ENCODE measurements around the gene F7. TPM values are rescaled to one million over a fixed set of nuclear protein-coding genes. Genes with fewer than 3 reads are reported as not detected.

Gene F7
- total and polyA plus RNA-seq, 4 donors: 0.04 to 0.26 (median 0.14) TPM

DNA sequence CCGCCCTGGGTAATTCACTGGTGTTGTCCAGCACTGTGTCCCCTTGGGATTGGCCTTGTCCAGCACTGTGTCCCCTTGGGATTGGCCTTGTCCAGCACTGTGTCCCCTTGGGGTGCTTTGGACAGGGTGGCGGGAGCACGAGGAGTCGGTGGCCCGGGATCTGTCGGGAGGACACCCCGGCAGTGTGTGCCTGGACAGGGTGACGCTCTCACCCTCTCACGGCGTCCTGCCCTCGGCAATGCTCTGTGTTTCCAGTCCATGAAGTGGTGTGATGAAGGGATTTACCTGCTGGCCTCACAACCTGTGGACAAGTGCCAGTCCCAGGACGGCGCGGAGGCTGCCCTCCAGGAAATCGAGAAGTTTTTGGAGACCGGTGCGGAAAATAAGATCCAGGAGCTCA is 29.9 kb upstream of the F7 start:
- H3K36me3 ChIP-seq (ENCODE audit: control insufficient read depth in 4 of 4, insufficient read depth in 4 of 4, low read length in 4 of 4): peaks cover 0 to 30% (median 1%) of the 10 kb centered on the region in 4 donors
- H3K4me3 ChIP-seq: no peak overlapping the region
- H3K4me1 ChIP-seq (ENCODE audit: control insufficient read depth in 5 of 5, insufficient read depth in 5 of 5, low read length in 5 of 5): peaks cover 0 to 5% (median 2%) of the 10 kb centered on the region in 5 donors
- 96 to 97% methylated on average over 17 of the region's 17 CpGs for WGBS, 2 donors
- TF ChIP-seq, protein P1, sequence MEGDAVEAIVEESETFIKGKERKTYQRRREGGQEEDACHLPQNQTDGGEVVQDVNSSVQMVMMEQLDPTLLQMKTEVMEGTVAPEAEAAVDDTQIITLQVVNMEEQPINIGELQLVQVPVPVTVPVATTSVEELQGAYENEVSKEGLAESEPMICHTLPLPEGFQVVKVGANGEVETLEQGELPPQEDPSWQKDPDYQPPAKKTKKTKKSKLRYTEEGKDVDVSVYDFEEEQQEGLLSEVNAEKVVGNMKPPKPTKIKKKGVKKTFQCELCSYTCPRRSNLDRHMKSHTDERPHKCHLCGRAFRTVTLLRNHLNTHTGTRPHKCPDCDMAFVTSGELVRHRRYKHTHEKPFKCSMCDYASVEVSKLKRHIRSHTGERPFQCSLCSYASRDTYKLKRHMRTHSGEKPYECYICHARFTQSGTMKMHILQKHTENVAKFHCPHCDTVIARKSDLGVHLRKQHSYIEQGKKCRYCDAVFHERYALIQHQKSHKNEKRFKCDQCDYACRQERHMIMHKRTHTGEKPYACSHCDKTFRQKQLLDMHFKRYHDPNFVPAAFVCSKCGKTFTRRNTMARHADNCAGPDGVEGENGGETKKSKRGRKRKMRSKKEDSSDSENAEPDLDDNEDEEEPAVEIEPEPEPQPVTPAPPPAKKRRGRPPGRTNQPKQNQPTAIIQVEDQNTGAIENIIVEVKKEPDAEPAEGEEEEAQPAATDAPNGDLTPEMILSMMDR (IDR thresholded peaks at IDR 0.05; ENCODE audit: control extremely low read depth, extremely low read depth): no peak
- ATAC-seq (ENCODE audit: insufficient read depth, low FRiP score) (no peak), DNase-seq (no peak)
- H3K27me3 ChIP-seq (ENCODE audit: control insufficient read depth in 3 of 3, insufficient read depth in 3 of 3, low read length in 2 of 3): no peaks in the 10 kb centered on the region
- H3K27ac ChIP-seq (ENCODE audit: low read depth in 1 of 2, low read length in 1 of 2): no peak overlapping the region
- H3K9me3 ChIP-seq (ENCODE audit: control insufficient read depth in 4 of 4, insufficient read depth in 3 of 4, low read length in 3 of 4): peaks cover 0 to 2% (median 0%) of the 10 kb centered on the region in 4 donors
- H3K9ac ChIP-seq (ENCODE audit: insufficient read depth in 1 of 2, low read length in 2 of 2): no peak overlapping the region

DNA sequence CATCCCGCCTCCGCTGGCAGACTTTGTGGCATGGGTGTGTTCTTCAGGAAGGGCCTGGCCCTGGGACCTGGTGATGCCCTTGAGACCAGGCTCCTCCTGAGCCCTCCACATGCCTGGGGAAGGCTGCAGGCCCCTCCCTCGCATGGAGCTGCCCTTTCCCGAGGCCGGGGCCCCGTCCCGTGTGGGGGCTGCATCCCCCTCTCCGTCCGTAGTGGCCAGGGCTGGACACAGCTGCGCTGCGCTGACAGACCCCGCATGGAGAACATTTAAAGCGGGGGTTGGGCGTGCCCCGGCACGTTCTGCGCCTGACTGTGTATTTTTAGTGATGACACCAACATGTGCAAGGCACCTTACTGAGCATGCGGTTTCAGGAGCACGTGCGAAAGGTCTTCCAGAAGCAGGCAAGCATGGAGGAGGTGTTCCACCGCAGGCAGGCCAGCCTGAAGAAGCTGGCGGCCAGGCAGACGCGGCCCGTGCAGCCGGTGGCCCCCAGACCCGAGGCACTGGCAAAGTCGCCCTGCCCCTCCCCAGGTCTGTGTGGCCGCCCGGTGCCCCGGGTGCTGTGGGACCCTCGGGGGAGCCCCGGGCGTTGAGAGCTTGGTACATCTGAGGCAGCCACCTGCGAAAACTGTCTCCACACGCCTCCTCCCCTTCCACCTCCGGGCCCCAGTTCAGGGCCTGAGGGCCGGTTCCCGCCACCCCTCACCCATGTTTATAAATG is 28.8 kb upstream of the F7 start:
- H3K27me3 ChIP-seq (ENCODE audit: control insufficient read depth in 3 of 3, insufficient read depth in 3 of 3, low read length in 2 of 3): no peaks in the 10 kb centered on the region
- H3K9ac ChIP-seq (ENCODE audit: insufficient read depth in 1 of 2, low read length in 2 of 2): no peak overlapping the region
- peaks cover 0 to 5% (median 2%) of the 10 kb centered on the region in 5 donors for H3K4me1 ChIP-seq (ENCODE audit: control insufficient read depth in 5 of 5, insufficient read depth in 5 of 5, low read length in 5 of 5)
- DNase-seq (no peak), ATAC-seq (ENCODE audit: insufficient read depth, low FRiP score) (no peak)
- H3K9me3 ChIP-seq (ENCODE audit: control insufficient read depth in 4 of 4, insufficient read depth in 3 of 4, low read length in 3 of 4): peaks cover 0 to 2% (median 0%) of the 10 kb centered on the region in 4 donors
- TF ChIP-seq, protein P1 (IDR thresholded peaks at IDR 0.05; ENCODE audit: control extremely low read depth, extremely low read depth): no peak
- no peak overlapping the region for H3K27ac ChIP-seq (ENCODE audit: low read depth in 1 of 2, low read length in 1 of 2)
- peaks cover 0 to 33% (median under 1%) of the 10 kb centered on the region in 4 donors for H3K36me3 ChIP-seq (ENCODE audit: control insufficient read depth in 4 of 4, insufficient read depth in 4 of 4, low read length in 4 of 4)
- WGBS, 2 donors: 94 to 95% methylated on average over 38 to 39 of the region's 39 CpGs
- H3K4me3 ChIP-seq: no peak overlapping the region

DNA sequence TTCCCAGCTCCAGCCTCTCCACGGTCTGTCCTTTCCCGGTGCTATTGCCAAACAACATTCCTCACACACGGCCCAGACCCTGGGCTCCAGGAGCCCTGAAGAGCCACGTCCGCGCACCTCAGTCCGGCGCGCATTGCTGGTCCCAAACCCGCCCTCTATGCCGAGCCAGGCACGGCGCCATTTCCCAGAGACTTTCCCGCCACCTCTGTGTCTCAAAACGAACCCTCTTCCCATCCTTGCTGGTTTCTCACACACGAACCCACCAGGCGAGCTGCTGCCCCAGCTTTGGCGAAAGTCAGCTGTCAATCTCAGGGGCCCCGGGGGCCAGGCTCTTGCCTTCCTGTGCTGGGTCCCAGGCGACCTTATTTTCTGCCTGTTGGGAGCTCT is 28.0 kb upstream of the F7 start:
- Histone ChIP-seq H3K4me1 (ENCODE audit: control insufficient read depth in 5 of 5, insufficient read depth in 5 of 5, low read length in 5 of 5) (peaks cover 0 to 5% (median 2%) of the 10 kb centered on the region in 5 donors), H3K27me3 (ENCODE audit: control insufficient read depth in 3 of 3, insufficient read depth in 3 of 3, low read length in 2 of 3) (no peaks in the 10 kb centered on the region), H3K27ac (ENCODE audit: low read depth in 1 of 2, low read length in 1 of 2) (no peak overlapping the region), H3K9ac (ENCODE audit: insufficient read depth in 1 of 2, low read length in 2 of 2) (no peak overlapping the region), H3K36me3 (ENCODE audit: control insufficient read depth in 4 of 4, insufficient read depth in 4 of 4, low read length in 4 of 4) (peaks cover 0 to 33% (median 0%) of the 10 kb centered on the region in 4 donors), H3K4me3 (no peak overlapping the region), H3K9me3 (ENCODE audit: control insufficient read depth in 4 of 4, insufficient read depth in 3 of 4, low read length in 3 of 4) (peaks cover 0 to 2% (median 0%) of the 10 kb centered on the region in 4 donors)
- ATAC-seq (ENCODE audit: insufficient read depth, low FRiP score) (no peak), DNase-seq (no peak)
- TF ChIP-seq, protein P1 (IDR thresholded peaks at IDR 0.05; ENCODE audit: control extremely low read depth, extremely low read depth): no peak
- WGBS, 2 donors: 89 to 93% methylated on average over 20 of the region's 20 CpGs
